Sigmoid colon (tissue), 4 donors: ENCODE measurements around the gene TBC1D13.
"Not testable (repeated sequence)": the region's sequence is repeated elsewhere in the genome, so short reads cannot be mapped to it uniquely, and the experiment has no call there.

Experiments
- CTCF ChIP-seq, 4 experiments: fragments of 450-650 bp in 3 of 4; fragments of 200-600 bp in 1 of 4; IDR thresholded peaks; one replicate each; pipeline ENCODE4 v1.5.1; 2016 to 2019; ENCODE audit warnings: antibody characterized with exemption in 4 of 4, mild to moderate bottlenecking in 3 of 4, moderate library complexity in 2 of 4
- EP300 ChIP-seq, 4 donors: sonication (generic); formaldehyde crosslinking; IDR thresholded peaks; one replicate each; pipeline ENCODE4 v1.6.1; 2017; ENCODE audit warnings: antibody characterized with exemption in 4 of 4
- POLR2A ChIP-seq, 2 donors: fragments of 450-650 bp; IDR thresholded peaks; one replicate each; pipeline ENCODE4 v1.6.1; 2016; ENCODE audit warnings: antibody characterized with exemption in 2 of 2, mild to moderate bottlenecking in 2 of 2, moderate library complexity in 2 of 2

- TF ChIP-seq CTCF, EP300, POLR2A (IDR thresholded peaks at IDR 0.05): not testable (repeated sequence)
Observed at GRCh38 chr9:128843171-128843570, 56.1 kb downstream of the TBC1D13 start.
